Measurements from ENCODE around the gene NOTCH1. TPM values are rescaled to one million over a fixed set of nuclear protein-coding genes. Genes with fewer than 3 reads are reported as not detected.

NOTCH1 gene
- total and polyA plus RNA-seq, 2 of the 13 experiments (the other 11 are each of a cell fraction or from before 2014, with no cell fraction given): 0.09 to 0.35 TPM

- TF ChIP-seq FUBP1 (CRISPR knock-in tag; IDR thresholded peaks at IDR 0.05; ENCODE audit: borderline replicate concordance) (no peak), ELK4 (CRISPR knock-in tag; IDR thresholded peaks at IDR 0.05; ENCODE audit: borderline replicate concordance) (no peak), POGK (CRISPR knock-in tag; conservative IDR thresholded peaks at IDR 0.05) (no peak), SP4 (CRISPR knock-in tag; IDR thresholded peaks at IDR 0.05) (no peak), ZNF530 (CRISPR knock-in tag; IDR thresholded peaks at IDR 0.05; ENCODE audit: low read depth) (no peak), HOXA7 (CRISPR knock-in tag; IDR thresholded peaks at IDR 0.05) (no peak), ATF4 (CRISPR knock-in tag; IDR thresholded peaks at IDR 0.05) (peak in 1 of 2 experiments; percentile 65; a peak in 2 of 4 replicates), TCF12 (IDR thresholded peaks at IDR 0.05) (no peak), TCF12 (CRISPR knock-in tag; IDR thresholded peaks at IDR 0.05) (no peak), SRF (IDR thresholded peaks at IDR 0.05; ENCODE audit: low read depth, low read length) (no peak), ZNF569 (CRISPR knock-in tag; IDR thresholded peaks at IDR 0.05; ENCODE audit: borderline replicate concordance) (no peak), ZBTB14 (CRISPR knock-in tag; IDR thresholded peaks at IDR 0.05) (no peak), ZNF180 (CRISPR knock-in tag; IDR thresholded peaks at IDR 0.05; ENCODE audit: borderline replicate concordance, low read depth) (no peak), STAT5B (CRISPR knock-in tag; IDR thresholded peaks at IDR 0.05) (no peak), ZNF749 (CRISPR knock-in tag; IDR thresholded peaks at IDR 0.05; ENCODE audit: borderline replicate concordance) (peak; percentile 77; the same call in 1 of the 2 replicates), NFYC (CRISPR knock-in tag; IDR thresholded peaks at IDR 0.05) (peak; percentile 21; the same call in 1 of the 2 replicates), ZMYM4 (CRISPR knock-in tag; IDR thresholded peaks at IDR 0.05) (no peak), GLI4 (CRISPR knock-in tag; IDR thresholded peaks at IDR 0.05; ENCODE audit: borderline replicate concordance) (no peak), REXO4 (CRISPR knock-in tag; IDR thresholded peaks at IDR 0.05; ENCODE audit: borderline replicate concordance) (0 out of 2 replicates have a peak, but pooled peaks have one; percentile 43), HDAC2 (CRISPR knock-in tag; IDR thresholded peaks at IDR 0.05) (no peak), IKZF5 (CRISPR knock-in tag; IDR thresholded peaks at IDR 0.05) (peak; percentile 41; the same call in 1 of the 2 replicates)
These were observed 21.9 kb upstream of the NOTCH1 start (continued) for GRCh38 chr9:136567651-136568287.
